CD1c-positive myeloid dendritic cell (primary cell): ENCODE results near the gene C2orf76.

Experiments used
- DNase-seq: peaks from one replicate; pipeline ENCODE4 v3.0.0-alpha.2; 2016; ENCODE audit errors: extremely low spot score

The C2orf76 gene

DNA sequence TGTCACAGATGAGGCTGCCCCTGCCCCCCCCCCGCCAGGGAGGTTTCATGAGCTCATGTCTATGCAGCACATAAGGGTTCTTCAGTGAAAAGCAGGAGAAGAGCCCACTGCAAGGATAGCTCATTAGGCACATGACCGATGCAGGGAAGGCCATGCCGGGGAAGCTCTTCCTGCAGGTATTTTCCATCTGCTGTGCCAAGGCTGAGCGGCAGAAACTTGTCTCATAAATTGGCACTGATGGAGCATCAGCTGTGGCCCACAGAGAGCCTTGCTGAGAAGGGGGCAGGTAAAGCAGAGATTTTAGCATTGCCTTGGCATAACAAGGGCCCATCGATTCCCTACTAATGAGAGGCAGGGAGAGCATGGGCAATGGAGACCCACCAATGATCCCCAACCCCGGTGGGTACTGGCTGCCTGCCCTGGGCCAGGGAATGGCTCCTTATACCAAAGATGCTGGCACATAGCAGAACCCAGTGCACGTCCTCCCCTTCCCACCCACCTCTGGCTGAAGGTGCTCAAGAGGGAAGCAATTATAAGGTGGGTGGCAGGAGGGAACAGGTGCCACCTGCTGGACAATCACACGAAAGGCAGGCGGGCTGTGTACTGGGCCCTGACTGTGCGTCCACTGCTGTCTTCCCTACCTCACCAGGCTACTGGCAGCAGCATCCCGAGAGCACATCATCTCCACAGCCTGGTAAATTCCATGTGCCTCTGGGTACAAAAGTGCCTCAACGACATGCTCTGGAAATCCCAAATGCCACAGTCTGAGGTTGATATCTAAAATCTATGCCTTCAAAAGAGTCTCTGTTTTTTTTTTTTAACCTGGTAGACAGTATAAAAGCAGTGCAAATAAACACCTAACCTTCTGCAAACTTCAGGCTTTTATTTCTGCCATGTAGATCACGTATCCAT is 101.6 kb downstream of the C2orf76 start:
- DNase-seq = peak; percentile 32

DNA sequence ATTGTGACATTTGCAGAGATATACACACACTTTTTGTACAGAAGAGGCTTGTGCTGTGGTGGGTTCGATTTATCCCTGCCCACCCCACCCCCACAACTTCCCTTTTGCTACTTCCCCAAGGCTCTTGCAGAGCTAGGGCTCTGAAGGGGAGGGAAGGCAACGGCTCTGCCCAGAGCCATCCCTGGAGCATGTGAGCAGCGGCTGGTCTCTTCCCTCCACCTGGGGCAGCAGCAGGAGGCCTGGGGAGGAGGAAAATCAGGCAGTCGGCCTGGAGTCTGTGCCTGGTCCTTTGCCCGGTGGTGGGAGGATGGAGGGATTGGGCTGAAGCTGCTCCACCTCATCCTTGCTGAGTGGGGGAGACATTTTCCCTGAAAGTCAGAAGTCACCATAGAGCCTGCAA is 103.0 kb downstream of the C2orf76 start:
- peak; percentile 64 for DNase-seq

DNA sequence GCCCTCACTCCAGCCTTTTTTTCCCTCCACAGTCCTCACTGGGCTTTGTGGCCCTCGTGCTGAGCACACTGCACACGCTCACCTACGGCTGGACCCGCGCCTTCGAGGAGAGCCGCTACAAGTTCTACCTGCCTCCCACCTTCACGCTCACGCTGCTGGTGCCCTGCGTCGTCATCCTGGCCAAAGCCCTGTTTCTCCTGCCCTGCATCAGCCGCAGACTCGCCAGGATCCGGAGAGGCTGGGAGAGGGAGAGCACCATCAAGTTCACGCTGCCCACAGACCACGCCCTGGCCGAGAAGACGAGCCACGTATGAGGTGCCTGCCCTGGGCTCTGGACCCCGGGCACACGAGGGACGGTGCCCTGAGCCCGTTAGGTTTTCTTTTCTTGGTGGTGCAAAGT is 103.6 kb downstream of the C2orf76 start:
- DNase-seq = no peak

DNA sequence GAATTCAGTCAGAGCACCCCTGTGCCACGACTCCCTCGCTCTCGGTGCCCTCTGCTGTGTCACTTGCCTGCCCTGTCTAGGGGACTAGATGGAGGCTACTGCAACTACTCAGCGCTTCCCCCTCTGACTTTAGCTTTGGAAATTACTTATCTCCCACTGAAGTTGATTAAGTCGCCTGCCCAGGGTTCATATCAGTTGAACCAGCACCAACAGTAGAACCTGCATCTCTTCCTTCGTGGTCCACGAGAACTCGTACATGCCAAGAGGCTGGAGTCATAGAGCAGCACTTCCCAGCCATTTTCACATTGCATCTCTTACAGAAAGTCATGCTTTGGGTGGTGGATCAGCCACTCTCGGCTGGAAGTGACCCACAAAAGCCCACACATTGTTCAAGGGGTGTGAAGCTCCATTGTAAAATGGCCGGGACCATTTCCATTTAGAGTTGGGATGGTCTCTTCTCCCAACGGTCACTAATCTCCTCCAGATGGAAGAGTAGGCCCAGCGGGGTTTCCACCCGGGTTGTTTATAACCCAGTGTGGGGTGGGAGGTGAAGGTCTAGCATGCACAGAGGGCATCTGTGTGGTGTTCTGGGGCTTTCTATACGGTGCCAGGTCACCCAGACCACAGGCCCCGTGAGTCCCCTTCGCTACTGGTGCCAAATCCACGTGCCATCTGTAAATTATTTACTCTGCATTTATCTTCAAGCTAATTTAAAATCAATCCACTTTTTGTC is 105.0 kb downstream of the C2orf76 start:
- no peak for DNase-seq

DNA sequence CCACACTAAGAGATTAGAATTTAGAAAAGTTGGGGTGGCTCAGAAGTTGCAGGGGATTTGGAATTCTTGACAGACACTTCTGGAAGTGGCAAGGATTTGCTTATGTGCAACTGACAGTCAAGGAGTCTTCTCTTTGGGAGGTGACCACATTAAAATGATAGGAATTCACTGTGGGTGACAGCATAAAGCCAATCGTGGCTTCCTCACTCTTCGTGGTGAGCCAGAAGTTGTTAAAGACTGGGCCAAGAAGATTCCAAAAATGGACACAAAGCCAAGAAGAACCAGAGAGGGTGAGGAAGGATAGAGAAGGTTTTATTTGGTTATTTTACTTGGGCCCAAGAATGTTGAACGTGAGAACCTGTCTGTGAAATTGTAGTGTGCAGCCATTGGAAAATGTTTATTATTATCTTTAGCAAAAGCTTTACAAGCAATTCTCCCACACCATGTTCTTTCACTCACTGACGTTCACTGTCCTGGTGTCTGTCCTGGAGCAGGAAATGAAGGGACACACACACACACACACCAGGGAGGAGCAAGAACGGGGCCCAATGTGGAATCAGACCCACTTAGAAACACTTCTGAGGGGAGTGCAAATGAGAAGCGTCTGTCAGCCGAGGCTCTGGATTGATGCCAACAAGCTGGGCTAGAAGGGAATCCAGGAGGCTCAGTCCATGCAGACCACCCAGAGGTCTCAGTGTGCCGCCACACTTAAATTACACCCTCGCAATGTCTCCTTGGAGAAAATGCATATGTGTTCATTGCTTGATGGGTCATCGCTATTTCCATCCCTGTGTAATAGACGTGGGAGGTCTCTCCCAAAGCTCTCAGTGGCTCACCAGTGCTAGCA is 105.8 kb downstream of the C2orf76 start:
- DNase-seq = no peak

DNA sequence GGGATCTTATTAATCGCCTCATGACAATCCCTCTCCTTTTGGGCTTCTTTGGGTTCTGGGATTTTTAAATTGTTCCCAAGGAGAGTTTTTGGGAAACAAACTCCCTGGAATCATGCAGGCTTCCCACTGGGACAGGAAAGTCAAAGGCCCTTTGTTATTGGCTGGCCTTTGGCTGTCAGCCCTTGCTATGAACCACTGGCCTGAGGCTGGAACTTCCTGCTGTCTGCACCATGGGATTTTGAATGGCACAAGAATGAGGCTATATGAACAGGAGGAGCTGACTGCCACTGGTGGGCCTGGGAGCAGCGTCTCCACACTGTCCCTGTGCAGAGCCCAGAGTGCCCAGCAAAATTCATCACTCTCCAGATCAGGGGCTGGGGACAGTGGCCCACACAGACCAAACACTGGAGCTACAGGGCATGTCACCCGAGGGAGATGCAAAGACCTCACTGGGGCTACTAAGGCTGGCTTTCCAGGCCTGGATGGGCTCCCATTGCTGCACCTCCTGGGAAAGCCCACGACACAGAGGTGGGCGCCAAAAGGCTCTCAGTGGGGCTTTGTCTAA is 107.3 kb downstream of the C2orf76 start:
- no peak for DNase-seq

DNA sequence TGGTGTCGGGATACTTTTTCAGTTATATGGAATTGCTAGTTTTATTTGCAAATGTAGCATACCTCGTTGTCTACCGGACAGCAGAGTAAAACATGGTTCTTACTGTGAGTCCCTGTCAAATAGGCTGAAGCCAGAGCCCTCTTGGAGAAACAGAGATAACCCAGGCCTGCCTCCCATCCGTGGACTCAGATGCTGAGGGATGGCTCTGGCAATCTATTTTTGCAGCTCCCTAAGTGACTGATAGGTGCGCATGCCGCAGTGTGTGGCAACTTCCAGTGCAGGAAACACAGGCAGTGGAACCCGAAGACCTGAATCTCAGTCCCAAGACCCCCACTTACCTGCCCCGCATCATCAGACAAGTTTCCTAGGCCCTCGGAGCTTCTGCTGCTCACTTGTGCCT is 109.4 kb downstream of the C2orf76 start:
- no peak for DNase-seq

DNA sequence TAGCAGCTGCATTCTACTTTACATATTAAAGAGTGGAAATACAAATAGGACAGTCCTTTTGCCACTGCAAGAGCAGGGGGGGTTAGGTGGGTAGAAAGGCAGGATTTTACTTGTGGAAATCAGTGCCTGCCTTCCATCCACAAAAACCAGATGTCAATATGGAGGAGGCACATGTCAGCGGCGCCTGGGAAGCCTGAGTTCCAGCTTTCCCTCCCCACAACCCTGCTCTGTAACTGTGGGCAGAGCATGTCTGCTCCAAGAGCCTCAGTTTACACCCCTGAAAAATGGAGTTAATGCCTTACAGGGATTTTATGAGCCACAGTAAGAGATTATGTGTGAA is 110.1 kb downstream of the C2orf76 start:
- DNase-seq = no peak

DNA sequence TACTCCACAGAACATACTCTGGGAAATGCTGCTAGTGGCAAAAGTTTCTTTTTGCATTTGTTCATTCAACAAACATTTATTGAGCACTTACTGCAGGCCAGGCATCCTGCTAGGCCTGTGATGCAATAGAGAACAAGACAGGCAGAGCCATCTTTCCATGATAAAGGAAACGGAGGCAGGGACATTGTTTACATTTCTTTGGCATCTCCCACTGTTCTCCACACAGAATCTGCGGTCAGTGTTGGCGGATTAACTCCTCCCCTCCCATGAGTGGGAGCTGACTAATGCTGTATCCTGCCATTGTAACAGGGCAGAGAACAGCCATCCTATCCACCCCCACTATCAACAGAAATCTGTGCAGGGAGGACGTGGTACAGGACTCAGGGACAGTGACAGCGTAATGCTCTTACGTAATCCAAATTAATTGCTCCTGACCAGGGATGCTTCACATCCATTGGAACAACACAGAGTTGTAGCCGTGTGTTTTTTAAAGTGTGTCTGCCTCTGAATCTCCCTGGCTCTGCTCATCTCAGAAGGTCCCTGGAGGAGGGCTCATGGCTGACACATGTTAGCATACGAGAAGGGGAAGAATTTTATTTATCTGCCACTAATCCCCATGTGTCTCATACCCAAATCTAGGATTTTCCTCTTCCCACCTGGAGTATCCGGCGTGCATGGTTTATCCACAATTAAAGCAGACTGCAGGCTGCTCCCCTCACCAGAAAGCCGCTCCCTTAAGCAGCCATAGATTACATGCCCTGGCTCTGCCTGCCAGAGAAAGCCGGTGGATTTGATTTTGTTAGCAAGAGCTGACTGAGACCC is 110.7 kb downstream of the C2orf76 start:
- DNase-seq = no peak

DNA sequence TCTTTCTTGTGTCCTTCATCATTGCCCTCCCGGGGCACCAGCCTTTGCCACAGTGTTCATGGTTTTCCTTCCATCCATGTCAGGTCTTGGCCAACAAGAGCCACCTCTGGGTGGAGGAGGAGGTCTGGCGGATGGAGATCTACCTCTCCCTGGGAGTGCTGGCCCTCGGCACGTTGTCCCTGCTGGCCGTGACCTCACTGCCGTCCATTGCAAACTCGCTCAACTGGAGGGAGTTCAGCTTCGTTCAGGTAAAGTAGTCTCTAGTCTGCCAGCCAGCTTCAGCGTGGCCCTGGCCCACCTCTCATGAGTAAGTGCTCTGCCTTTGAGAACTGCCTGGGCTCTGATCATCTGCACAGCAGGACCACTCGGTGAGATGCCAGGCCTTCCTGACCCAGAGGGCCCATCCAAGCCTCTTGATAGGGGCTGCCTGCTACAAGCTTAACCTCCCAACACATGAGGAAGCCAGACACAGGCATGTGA is 112.0 kb downstream of the C2orf76 start:
- no peak for DNase-seq

DNA sequence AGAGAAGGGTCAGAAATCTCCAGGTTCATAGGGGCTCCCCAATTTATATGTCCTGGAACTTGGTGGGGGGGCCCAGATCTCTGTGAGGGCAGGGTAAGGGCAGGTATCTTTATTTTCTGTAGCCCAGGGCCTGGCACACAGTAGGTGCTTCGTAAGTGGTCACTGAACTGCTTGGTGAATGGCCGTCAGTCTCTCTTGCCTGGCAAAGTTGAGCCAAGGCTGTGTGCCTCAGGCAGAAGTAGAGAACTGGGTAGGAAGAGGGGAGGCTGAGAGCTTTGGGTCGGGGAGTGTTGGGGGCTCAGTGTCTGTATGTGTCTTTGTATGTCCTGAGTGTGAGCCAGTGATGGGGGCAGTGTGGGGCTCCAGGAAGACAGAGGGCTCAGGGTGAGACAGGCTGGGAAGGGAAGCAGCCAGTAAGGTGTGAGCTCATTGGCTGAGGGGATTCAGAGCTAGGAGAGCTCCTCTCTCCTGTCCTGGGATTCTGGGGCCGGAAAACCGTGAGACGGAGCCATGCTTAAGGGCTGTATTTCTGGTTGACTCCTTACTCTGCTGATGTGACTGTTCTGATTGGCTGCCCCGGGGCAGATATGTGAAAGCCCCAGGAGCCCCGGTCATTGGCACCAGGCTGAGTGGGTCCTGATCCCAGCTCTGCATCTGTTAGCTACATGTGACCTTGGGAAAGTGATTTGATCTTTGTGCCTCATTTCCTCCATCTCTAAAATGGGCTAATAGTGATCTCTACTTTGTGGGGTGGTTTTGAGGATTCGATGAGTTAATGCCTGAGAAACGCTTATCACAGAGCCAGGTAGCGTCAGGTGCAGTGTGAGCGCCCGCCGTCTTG is 112.7 kb downstream of the C2orf76 start:
- DNase-seq = no peak

DNA sequence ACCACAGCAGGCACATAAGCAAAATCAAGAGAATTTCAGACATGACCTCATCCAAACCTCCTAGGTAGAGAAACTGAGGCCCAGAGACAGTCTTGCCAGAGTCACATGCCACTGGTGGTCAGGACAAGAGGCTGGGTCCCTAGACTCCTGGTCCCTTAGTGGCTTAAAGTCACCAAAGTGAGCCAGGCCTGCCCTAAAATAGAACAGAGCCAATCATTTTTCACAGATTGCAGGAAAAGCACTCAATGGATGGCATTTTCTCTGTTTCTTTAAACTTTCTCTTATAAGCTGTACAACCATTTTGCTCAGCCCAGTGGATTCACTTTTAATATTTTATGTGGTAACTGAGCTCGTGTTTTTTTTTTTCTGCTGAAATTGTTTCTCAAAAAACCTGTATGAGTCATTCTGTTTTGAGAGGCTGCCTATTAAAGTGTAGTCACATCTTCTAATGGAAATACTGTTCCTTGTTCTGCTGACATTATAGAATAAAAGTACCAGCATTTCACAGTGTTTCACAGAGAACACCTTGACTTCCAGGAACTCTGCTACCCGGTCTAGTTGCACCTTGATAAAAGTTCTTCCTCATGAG is 113.4 kb downstream of the C2orf76 start:
- no peak for DNase-seq
